NCI-H446 (cell line): ENCODE data around the gene RBM15B.

Source experiments
- DNase-seq, 2 experiments: peaks; one replicate each; lab custom pipeline; 2025; lab: John Stamatoyannopoulos, UW

The RBM15B gene

DNA sequence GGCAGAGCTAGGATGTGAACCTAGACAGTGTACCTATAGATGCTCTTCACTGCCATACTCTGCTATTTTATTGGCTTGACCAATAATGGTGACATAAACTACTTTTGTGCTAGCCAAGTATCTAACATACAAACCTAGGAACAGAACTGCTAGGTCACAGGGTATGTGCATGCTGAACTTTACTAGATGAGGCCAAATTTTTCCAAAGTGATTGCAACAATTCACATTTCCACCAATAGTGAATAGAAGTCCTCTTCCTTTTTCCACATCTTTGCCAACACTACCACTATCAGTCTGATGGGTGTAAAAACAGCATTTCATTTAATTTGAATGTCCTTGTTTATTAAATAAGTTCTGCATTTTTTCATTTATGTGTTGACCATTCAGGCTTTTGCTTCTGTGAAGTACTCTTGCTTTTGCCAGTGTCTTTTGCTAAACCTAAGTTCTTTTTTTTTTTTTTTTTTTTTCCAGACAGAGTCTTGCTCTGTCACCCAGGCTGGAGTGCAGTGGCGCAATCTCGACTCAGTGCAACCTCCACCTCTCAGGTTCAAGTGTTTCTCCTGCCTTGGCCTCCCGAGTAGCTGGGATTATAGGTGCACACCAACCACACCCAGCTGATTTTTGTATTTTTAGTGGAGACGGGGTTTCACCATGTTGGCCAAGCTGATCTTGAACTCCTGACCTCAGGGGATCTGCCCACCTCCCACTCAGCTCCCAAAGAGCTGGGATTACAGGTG is 54.6 kb downstream of the RBM15B start:
- no peak for DNase-seq
